ENCODE data around the gene OVCH2.

GRCh38 chr11:7664867-7665266, 41.4 kb downstream of the OVCH2 start:
- TF ChIP-seq POLR2A (IDR thresholded peaks at IDR 0.05) (no peak), CTCF (IDR thresholded peaks at IDR 0.05) (no peak)

All from adrenal gland (tissue), 5 donors.